ENCODE results near the gene SP2. TPM values are rescaled to one million over a fixed set of nuclear protein-coding genes. Genes with fewer than 3 reads are reported as not detected.

The SP2 gene
- total and polyA plus RNA-seq, 7 donors = 6.2 to 16.1 (median 10.8) TPM

DNA sequence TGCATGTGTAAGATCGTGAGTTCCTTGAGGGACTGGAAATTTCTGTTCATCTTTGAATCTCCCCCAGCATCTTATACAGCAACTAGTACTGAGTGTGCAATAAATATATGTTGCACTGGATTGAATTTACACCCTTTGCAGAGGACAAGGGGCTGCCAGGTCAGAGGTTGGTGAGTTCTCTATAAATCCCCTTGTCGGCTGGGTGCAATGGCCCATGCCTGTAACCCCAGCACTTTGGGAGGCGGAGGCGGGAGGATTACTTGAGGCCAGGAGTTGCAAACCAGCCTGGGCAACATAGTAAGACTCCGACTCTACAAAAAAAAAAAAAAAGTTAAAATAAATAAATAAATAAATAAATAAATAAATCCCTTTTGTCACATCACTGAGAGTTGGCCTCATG, 35.6 kb upstream of the SP2 start:
- peaks cover 0 to 47% (median 9%) of the 10 kb centered on the region in 3 donors for H3K27me3 ChIP-seq (ENCODE audit: insufficient read depth in 3 of 3, low read length in 2 of 3)
- H3K4me3 ChIP-seq = no peak overlapping the region
- intact Hi-C loops (cut with DNase I) = no loop called here
- no peak overlapping the region for H3K27ac ChIP-seq
- H3K36me3 ChIP-seq (ENCODE audit: insufficient read depth in 1 of 2, low read depth in 1 of 2) = no peaks in the 10 kb centered on the region
- H3K4me1 ChIP-seq = no peaks in the 10 kb centered on the region
- H3K9me3 ChIP-seq = no peaks in the 10 kb centered on the region
- TF ChIP-seq, protein P1, sequence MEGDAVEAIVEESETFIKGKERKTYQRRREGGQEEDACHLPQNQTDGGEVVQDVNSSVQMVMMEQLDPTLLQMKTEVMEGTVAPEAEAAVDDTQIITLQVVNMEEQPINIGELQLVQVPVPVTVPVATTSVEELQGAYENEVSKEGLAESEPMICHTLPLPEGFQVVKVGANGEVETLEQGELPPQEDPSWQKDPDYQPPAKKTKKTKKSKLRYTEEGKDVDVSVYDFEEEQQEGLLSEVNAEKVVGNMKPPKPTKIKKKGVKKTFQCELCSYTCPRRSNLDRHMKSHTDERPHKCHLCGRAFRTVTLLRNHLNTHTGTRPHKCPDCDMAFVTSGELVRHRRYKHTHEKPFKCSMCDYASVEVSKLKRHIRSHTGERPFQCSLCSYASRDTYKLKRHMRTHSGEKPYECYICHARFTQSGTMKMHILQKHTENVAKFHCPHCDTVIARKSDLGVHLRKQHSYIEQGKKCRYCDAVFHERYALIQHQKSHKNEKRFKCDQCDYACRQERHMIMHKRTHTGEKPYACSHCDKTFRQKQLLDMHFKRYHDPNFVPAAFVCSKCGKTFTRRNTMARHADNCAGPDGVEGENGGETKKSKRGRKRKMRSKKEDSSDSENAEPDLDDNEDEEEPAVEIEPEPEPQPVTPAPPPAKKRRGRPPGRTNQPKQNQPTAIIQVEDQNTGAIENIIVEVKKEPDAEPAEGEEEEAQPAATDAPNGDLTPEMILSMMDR (IDR thresholded peaks at IDR 0.05) = no peak
- WGBS, 3 donors = 63 to 77% (median 73%) methylated on average over 5 of the region's 5 CpGs
- DNase-seq (no peak), ATAC-seq (no peak)

DNA sequence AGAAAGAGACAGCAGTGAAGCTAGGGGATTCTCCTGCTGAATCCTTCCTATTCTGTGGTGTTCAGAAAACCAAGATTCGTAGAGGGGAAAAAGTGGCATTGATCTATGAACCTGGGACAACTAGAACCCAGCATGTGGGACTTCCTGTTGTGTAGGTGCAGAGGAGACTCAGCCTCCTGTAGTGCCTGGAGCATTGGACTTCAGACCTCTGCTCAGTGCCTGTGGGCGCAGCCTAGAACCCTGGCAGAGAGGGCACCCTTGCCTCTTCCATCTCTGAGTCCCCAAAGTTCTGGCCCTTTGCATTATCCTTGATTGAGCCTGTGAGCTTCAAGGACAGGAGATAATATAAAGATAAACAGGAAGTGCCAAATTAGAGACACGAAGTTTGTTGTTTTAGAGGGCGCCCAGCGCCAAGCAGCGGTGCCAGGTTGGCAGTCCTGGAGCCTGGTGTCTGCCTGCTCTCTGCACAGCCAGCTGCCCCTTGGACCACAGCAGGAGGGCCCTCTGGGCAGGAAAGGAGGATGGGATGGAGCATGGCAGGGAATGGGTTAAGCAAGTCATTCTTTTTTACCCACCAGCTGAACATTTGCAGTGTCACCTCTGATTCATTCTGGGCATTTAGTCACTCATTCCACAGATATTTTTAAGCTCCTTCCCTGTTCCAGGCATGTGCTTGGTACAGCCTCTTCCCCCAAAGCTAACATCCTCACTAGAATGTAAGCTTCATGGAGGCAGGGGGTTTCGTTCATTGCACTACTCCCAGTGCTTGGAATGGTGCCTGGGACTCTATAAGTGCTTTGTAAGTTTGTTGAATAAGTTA, 33.2 kb upstream of the SP2 start:
- TF ChIP-seq, protein P1 (IDR thresholded peaks at IDR 0.05) = no peak
- WGBS, 3 donors = 68 to 77% (median 76%) methylated on average over 7 of the region's 7 CpGs
- Histone ChIP-seq H3K36me3 (ENCODE audit: insufficient read depth in 1 of 2, low read depth in 1 of 2) (no peaks in the 10 kb centered on the region), H3K4me1 (no peaks in the 10 kb centered on the region), H3K27ac (no peak overlapping the region), H3K4me3 (no peak overlapping the region), H3K9me3 (no peaks in the 10 kb centered on the region), H3K27me3 (ENCODE audit: insufficient read depth in 3 of 3, low read length in 2 of 3) (peaks cover 0 to 46% (median 5%) of the 10 kb centered on the region in 3 donors)
- DNase-seq = no peak
- intact Hi-C loops (cut with DNase I) = no loop called here
- ATAC-seq = no peak

DNA sequence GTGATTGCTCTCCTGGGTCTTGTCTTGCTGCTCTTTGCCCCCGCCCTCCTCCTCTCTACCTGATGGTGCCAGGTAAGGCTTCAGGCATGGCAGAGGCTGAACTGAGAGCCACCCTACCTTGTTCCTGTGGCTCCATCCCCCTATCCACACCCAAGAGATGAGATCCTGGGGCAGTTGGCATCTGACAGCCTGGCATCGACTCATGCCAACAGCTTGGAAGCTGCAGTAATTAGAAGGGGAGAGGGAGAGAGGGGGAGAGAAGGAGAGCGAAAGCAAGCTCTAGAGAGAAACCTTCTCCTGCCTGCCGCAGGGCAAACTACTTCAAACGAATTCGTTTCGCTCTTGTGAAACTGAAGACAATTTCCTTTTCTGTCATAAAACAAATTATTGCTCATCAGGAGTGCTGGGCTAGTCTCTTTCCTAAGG, 31.2 kb upstream of the SP2 start:
- H3K36me3 ChIP-seq (ENCODE audit: insufficient read depth in 1 of 2, low read depth in 1 of 2) = no peaks in the 10 kb centered on the region
- WGBS, 3 donors = 20 to 22% (median 21%) methylated on average over 7 of the region's 7 CpGs
- TF ChIP-seq, protein P1 (IDR thresholded peaks at IDR 0.05) = no peak
- DNase-seq (no peak), ATAC-seq (no peak)
- peaks cover 0 to 52% (median 5%) of the 10 kb centered on the region in 3 donors for H3K27me3 ChIP-seq (ENCODE audit: insufficient read depth in 3 of 3, low read length in 2 of 3)
- H3K4me3 ChIP-seq = no peak overlapping the region
- H3K9me3 ChIP-seq = no peaks in the 10 kb centered on the region
- no peak overlapping the region for H3K27ac ChIP-seq
- no peaks in the 10 kb centered on the region for H3K4me1 ChIP-seq
- intact Hi-C loops (cut with DNase I) = no loop called here

DNA sequence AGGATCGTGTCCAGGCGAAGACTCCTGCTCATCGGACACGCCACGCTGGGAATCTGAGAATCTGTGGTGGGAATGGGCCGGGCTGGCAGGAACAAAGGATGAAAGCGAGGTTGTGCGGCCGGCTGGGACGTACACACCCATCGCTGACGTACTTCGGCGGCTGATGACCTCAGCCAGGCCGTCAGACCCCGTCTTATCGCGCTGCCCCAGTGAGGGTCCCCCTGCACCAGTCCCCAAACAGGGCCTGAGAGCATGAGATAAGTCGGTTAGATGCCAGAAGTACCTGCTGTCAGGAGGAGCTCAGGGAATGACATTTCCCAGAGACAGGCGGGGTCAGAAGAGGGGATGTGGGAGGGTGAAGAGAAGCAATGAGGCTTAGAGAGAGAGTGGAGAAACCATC, 29.1 kb upstream of the SP2 start:
- WGBS, 3 donors = 40 to 41% (median 40%) methylated on average over 20 of the region's 20 CpGs
- Histone ChIP-seq H3K4me3 (no peak overlapping the region), H3K36me3 (ENCODE audit: insufficient read depth in 1 of 2, low read depth in 1 of 2) (no peaks in the 10 kb centered on the region), H3K27ac (no peak overlapping the region), H3K27me3 (ENCODE audit: insufficient read depth in 3 of 3, low read length in 2 of 3) (peaks cover 0 to 63% (median 10%) of the 10 kb centered on the region in 3 donors), H3K4me1 (no peaks in the 10 kb centered on the region), H3K9me3 (no peaks in the 10 kb centered on the region)
- no peak for ATAC-seq
- TF ChIP-seq, protein P1 (IDR thresholded peaks at IDR 0.05) = no peak
- intact Hi-C loops (cut with DNase I) = no loop called here
- no peak for DNase-seq

Data from psoas muscle (tissue), 8 donors.